GM12891 (cell line): ENCODE results near the gene AKAIN1.

Source experiments
- DNase-seq: peaks from one replicate; pipeline ENCODE4 v3.0.0; 2011; ENCODE audit warnings: low spot score; ENCODE audit not compliant: insufficient read length
- FAIRE-seq: peaks from 2 replicates; lab custom pipeline; 2011; peaks lifted over from hg19 to GRCh38; lab: Jason Lieb, UNC
- PAX5 ChIP-seq: IDR thresholded peaks from 2 replicates; pipeline ENCODE4 v1.6.1; 2011; ENCODE audit warnings: low read length, moderate library complexity, mild to moderate bottlenecking; ENCODE audit not compliant: insufficient read depth, severe bottlenecking
- POLR2A ChIP-seq: IDR thresholded peaks from 2 replicates; pipeline ENCODE4 v1.6.1; 2011; ENCODE audit warnings: low read depth, low read length, control low read depth
- POLR2AphosphoS5 ChIP-seq: IDR thresholded peaks from 2 replicates; pipeline ENCODE4 v1.6.1; 2011; ENCODE audit warnings: low read depth, low read length, control low read depth
- POU2F2 ChIP-seq: IDR thresholded peaks from 2 replicates; pipeline ENCODE4 v1.6.1; 2011; ENCODE audit warnings: low read depth, mild to moderate bottlenecking, control low read depth, low read length, moderate library complexity
- SPI1 ChIP-seq: IDR thresholded peaks from 2 replicates; pipeline ENCODE4 v1.6.1; 2011; ENCODE audit warnings: low read depth, low read length, control low read depth
- TAF1 ChIP-seq: IDR thresholded peaks from 2 replicates; pipeline ENCODE4 v1.6.1; 2011; ENCODE audit warnings: low read depth, low read length, control low read depth

The AKAIN1 gene

GRCh38 chr18:5166606-5167280 is 30.3 kb downstream of the AKAIN1 start:
- DNase-seq: no peak
- TF ChIP-seq SPI1 (no peak), POLR2A (no peak), PAX5 (no peak), TAF1 (no peak), POLR2AphosphoS5 (no peak)
- no peak for FAIRE-seq

DNA sequence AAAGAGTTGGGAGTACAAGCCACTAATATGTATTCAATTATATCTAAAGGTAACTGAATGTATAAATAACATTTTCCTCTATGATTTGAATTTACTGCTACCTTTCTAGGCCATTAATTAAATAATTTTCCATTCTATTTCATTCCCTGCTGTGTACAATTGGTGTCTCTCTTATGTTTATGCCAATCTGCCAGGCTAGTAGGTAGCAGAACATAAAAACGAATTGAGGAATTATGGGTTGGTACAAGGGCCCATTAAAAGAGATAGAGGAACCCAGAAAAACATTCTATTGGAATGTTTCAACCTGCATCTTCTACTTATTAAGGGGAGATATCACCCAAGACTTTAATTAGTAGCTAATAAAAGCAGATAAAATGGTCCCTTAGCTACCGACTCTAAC is 32.2 kb downstream of the AKAIN1 start:
- TF ChIP-seq TAF1 (no peak), POLR2A (no peak), POLR2AphosphoS5 (no peak), SPI1 (no peak), POU2F2 (no peak), PAX5 (no peak)
- FAIRE-seq: no peak
- no peak for DNase-seq

- no peak for TF ChIP-seq SPI1
- no peak for TF ChIP-seq PAX5
- no peak for TF ChIP-seq POLR2A
- TF ChIP-seq TAF1: no peak
- no peak for TF ChIP-seq POLR2AphosphoS5
- no peak for TF ChIP-seq POU2F2
- FAIRE-seq: no peak
- DNase-seq: no peak
Observed at GRCh38 chr18:5162111-5162510, 34.9 kb downstream of the AKAIN1 start.

GRCh38 chr18:5159080-5159479 is 38.0 kb downstream of the AKAIN1 start:
- no peak for FAIRE-seq
- TF ChIP-seq SPI1 (no peak), TAF1 (no peak), POLR2AphosphoS5 (no peak), PAX5 (no peak), POLR2A (no peak), POU2F2 (no peak)
- DNase-seq: no peak

DNA sequence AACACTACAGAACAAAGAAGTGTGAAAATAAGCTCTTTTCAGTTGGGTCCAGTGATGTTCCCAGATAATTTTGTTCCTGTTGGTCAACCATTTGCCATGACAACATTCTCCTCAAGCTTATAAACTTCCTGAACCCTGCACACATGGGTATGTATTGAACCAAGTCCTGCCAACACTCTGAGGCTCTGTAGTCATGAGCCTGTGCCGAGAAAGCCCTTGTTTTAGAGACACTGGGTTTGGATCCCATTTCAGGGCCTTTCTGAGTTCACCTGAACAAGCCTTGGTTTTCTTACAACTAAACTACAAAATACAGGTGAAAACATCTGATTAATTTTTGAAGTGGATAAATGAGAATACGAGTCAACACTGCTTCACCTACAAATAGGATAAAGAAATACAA is 38.5 kb downstream of the AKAIN1 start:
- FAIRE-seq (no peak), DNase-seq (no peak)
- no peak for TF ChIP-seq POLR2AphosphoS5
- no peak for TF ChIP-seq PAX5
- no peak for TF ChIP-seq SPI1

- DNase-seq (no peak), FAIRE-seq (no peak)
- TF ChIP-seq POLR2AphosphoS5 (no peak), PAX5 (no peak), SPI1 (no peak), TAF1 (no peak), POU2F2 (no peak), POLR2A (no peak)
Observed at GRCh38 chr18:5158172-5158571, 38.9 kb downstream of the AKAIN1 start.

GRCh38 chr18:5155907-5156287 is 41.2 kb downstream of the AKAIN1 start:
- FAIRE-seq (no peak), DNase-seq (no peak)
- TF ChIP-seq TAF1 (no peak), SPI1 (no peak), POLR2A (no peak)

DNA sequence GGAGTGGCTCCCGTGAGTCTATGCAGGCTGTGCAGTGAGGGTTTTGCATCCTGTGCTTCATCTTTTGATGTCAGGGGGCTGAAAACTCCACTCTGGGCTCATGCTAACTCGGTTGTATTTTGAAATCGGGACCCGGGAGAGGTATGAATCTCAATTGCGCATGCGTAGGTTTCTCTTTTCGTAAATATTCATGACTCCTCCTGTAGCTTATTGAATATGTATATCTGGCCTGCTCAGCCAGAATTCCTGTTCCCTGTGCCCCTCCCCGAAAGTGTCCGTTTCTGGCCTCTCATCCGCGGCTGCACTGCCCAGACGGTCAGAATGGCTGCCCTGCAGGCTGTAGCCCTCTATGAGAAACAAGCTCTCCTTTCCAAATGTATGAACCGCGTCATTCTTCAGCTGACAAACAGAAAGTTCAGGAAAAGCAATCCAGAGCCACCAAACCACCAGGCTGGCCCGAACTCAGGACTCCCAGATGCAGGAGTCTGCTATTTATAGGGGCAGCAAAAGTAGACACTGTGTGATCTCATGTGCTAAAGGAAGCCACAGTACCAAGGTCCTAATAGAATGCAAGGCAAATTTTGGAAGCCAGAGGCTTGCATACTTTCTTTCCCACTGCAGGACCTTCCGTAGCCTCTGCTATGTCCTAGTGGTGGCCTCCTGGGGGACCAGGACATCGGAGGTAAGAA is 41.7 kb downstream of the AKAIN1 start:
- no peak for FAIRE-seq
- DNase-seq: no peak
- no peak for TF ChIP-seq TAF1
- no peak for TF ChIP-seq POLR2A
- TF ChIP-seq PAX5: no peak
- TF ChIP-seq SPI1: no peak
- TF ChIP-seq POLR2AphosphoS5: no peak
- TF ChIP-seq POU2F2: no peak

DNA sequence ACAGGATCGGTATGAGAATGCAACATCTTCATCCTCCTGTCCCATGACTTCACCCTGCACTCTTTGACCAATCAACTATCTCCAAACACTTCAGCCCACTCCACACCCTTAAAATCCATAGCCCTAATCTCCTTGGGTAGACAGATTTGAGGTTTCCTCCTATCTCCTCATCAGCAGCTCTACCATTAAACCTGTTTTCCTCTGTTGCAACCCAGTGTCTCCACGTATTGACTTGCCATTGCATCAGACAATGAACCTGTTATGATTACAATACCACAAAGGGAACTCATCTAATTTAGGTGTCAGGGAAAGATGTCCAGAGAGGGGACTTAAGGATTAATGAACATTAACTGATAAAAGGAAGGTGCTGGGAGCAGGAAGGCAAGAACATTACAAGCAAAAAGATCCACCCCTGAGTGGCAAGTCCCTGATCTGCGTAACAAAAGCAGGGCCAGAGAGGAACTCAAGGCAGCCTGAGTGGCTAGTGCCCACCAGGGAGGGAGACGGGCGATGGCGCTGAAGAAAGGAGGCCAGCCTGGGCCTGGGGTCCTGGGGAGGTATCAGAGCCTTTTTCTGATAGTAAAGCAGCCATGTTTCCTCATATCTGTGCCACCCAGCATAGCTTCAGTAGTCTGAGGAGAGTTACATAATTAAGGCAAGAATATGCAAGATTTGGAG is 44.6 kb downstream of the AKAIN1 start:
- FAIRE-seq (no peak), DNase-seq (no peak)
- TF ChIP-seq POLR2A (no peak), POU2F2 (no peak), POLR2AphosphoS5 (no peak), TAF1 (no peak), PAX5 (no peak), SPI1 (no peak)

DNA sequence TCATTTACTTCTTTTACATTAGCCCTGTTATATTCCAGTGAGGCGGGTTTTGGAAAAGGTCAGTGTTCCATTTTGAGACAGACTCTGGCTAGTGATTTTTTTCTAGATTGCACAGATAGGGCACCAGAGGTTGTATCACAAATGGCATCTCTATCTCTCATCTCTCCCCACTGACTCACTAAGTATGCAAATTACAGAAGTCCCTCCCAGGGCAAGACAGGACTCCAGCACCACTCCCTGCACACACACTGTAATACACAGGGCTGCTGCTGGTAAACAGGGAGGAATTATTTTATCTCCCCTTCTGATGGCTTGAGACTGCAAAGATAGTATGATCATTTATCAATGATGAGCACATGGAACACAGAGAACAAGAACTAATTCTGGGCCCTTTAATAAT is 46.2 kb downstream of the AKAIN1 start:
- FAIRE-seq: no peak
- TF ChIP-seq TAF1: no peak
- no peak for TF ChIP-seq POU2F2
- TF ChIP-seq SPI1: no peak
- no peak for TF ChIP-seq POLR2AphosphoS5
- no peak for DNase-seq
